Mucosa of descending colon (tissue), 3 donors: ENCODE measurements around the gene ATP5ME. TPM values are rescaled to one million over a fixed set of nuclear protein-coding genes. Genes with fewer than 3 reads are reported as not detected.
"Not testable (repeated sequence)": the region's sequence is repeated elsewhere in the genome, so short reads cannot be mapped to it uniquely, and the experiment has no call there.

Experiments
- ATAC-seq: fragments of 200-7000 bp; cut with Tn5 transposase; one replicate; pipeline ENCODE4 v1.9.1; 2020; ENCODE audit warnings: mild to moderate bottlenecking, moderate library complexity
- DNase-seq, 3 donors: peaks; one replicate each; pipeline ENCODE4 v3.0.0-alpha.2; 2020
- H3K36me3 ChIP-seq: fragments of 200-600 bp; one replicate; pipeline ENCODE4 v1.8.0; 2021; ENCODE audit warnings: low read depth, mild to moderate bottlenecking
- H3K4me1 ChIP-seq: fragments of 200-600 bp; one replicate; pipeline ENCODE4 v1.8.0; 2021; ENCODE audit warnings: low read depth, mild to moderate bottlenecking
- H3K4me3 ChIP-seq: fragments of 200-600 bp; one replicate; pipeline ENCODE4 v1.8.0; 2021; ENCODE audit warnings: mild to moderate bottlenecking
- H3K9me3 ChIP-seq: fragments of 200-600 bp; one replicate; pipeline ENCODE4 v1.8.0; 2021; ENCODE audit warnings: mild to moderate bottlenecking
- CTCF ChIP-seq: fragments of 200-600 bp; IDR thresholded peaks from one replicate; pipeline ENCODE4 v1.8.0; 2022; ENCODE audit warnings: antibody characterized with exemption, mild to moderate bottlenecking
- intact Hi-C, 2 donors: fragments of 100-400 bp; cut with DNase I in 1 of 2; cut with micrococcal nuclease in 1 of 2; formaldehyde crosslinking; loops; one replicate each; pipeline versions ENCODE4 v1.11.0 to v1.11.1; 2022; cut with DNase I, micrococcal nuclease
- total RNA-seq, 3 donors: library from RNA; stranded (reverse); fragmentation: NEBNext Ultra II Directional in 2 of 3; extraction: Animal tissue kit (Norgen Biotek cat#: 25700) in 2 of 3; gene quantifications; one replicate each; pipeline versions ENCODE4 v1.2.1 to v1.2.4, GENCODE V29; 2021 to 2023
- donor health status: DM: no; HTN: no; CAD: no; lungs with moderate emphysema.
- donor health status: DM: no; HTN: no; CAD: no.
- donor health status: DM: no; HTN: yes; CAD: no.

ATP5ME gene
- total RNA-seq, 3 donors from 2014 or later = 330 to 467 (median 399) TPM

- intact Hi-C loops = no loop called here
- no peak overlapping the region for H3K4me3 ChIP-seq
- H3K9me3 ChIP-seq = no peaks in the 10 kb centered on the region
- no peaks in the 10 kb centered on the region for H3K36me3 ChIP-seq
- TF ChIP-seq CTCF = no peak
- DNase-seq (no peak), ATAC-seq (no peak)
- H3K4me1 ChIP-seq = peaks cover 16% of the 10 kb centered on the region
These were observed 30.3 kb upstream of the ATP5ME start for GRCh38 chr4:704198-704891.

- DNase-seq = no peak
- no peak for TF ChIP-seq CTCF
- Histone ChIP-seq H3K9me3 (no peaks in the 10 kb centered on the region), H3K4me1 (peaks cover 12% of the 10 kb centered on the region), H3K36me3 (no peaks in the 10 kb centered on the region), H3K4me3 (no peak overlapping the region)
- no peak for ATAC-seq
- intact Hi-C loops = no loop called here
These were observed 29.5 kb upstream of the ATP5ME start for GRCh38 chr4:703336-704197.

GRCh38 chr4:702618-703048 lies 28.6 kb upstream of the ATP5ME start:
- Histone ChIP-seq H3K4me1 (peaks cover 9% of the 10 kb centered on the region), H3K36me3 (no peaks in the 10 kb centered on the region), H3K9me3 (no peaks in the 10 kb centered on the region), H3K4me3 (no peak overlapping the region)
- no peak for DNase-seq
- TF ChIP-seq CTCF = no peak
- intact Hi-C loops = no loop called here
- no peak for ATAC-seq

GRCh38 chr4:700587-701264 lies 26.6 kb upstream of the ATP5ME start:
- H3K4me3 ChIP-seq = no peak overlapping the region
- ATAC-seq (no peak), DNase-seq (no peak)
- no peaks in the 10 kb centered on the region for H3K36me3 ChIP-seq
- TF ChIP-seq CTCF = no peak
- H3K4me1 ChIP-seq = peaks cover 2% of the 10 kb centered on the region
- no peaks in the 10 kb centered on the region for H3K9me3 ChIP-seq
- intact Hi-C loops = no loop called here

GRCh38 chr4:699816-700580 lies 25.9 kb upstream of the ATP5ME start:
- H3K36me3 ChIP-seq = no peaks in the 10 kb centered on the region
- DNase-seq (no peak), ATAC-seq (no peak)
- H3K4me3 ChIP-seq = no peak overlapping the region
- no peaks in the 10 kb centered on the region for H3K4me1 ChIP-seq
- intact Hi-C loops = no loop called here
- no peak for TF ChIP-seq CTCF
- H3K9me3 ChIP-seq = no peaks in the 10 kb centered on the region

GRCh38 chr4:694341-694940 lies 20.4 kb upstream of the ATP5ME start:
- H3K36me3 ChIP-seq, DNase-seq, H3K9me3 ChIP-seq, H3K4me1 ChIP-seq, intact Hi-C loops, ATAC-seq, H3K4me3 ChIP-seq: not testable (repeated sequence)
